ENCODE measurements around the gene NKX2-4.
"Not testable (repeated sequence)": the region's sequence is repeated elsewhere in the genome, so short reads cannot be mapped to it uniquely, and the experiment has no call there.

Gene NKX2-4

DNA sequence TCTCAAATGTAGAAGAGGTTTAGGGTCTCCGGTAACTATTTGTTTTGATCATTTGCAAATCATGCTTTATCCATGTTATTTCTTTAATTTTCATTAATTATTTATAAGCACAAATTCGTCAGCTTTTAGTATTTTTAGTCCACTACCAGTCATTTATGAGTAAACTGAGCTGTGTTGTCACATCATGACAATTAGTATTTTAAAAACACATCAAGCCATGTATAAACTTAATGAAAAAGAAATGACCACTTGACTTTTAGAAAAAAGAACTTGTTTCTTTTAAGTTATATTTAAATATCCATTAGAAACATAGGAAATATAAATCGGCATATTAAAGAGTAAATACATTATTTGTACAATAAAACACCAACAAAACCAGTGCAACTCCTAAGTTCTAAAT is 2.8 kb downstream of the NKX2-4 start:
- DNase-seq (ENCODE audit: low read depth in 2 of 2, low spot score in 1 of 2), result no peak

GRCh38 chr20:21393816-21394519 is 3.4 kb downstream of the NKX2-4 start:
- DNase-seq (ENCODE audit: low read depth in 2 of 2, low spot score in 1 of 2), result no peak

- DNase-seq (ENCODE audit: low read depth in 2 of 2, low spot score in 1 of 2), result no peak
Observed at GRCh38 chr20:21393166-21393565, 4.2 kb downstream of the NKX2-4 start.

GRCh38 chr20:21391972-21392352 is 5.4 kb downstream of the NKX2-4 start:
- no peak for DNase-seq (ENCODE audit: low read depth in 2 of 2, low spot score in 1 of 2)

DNA sequence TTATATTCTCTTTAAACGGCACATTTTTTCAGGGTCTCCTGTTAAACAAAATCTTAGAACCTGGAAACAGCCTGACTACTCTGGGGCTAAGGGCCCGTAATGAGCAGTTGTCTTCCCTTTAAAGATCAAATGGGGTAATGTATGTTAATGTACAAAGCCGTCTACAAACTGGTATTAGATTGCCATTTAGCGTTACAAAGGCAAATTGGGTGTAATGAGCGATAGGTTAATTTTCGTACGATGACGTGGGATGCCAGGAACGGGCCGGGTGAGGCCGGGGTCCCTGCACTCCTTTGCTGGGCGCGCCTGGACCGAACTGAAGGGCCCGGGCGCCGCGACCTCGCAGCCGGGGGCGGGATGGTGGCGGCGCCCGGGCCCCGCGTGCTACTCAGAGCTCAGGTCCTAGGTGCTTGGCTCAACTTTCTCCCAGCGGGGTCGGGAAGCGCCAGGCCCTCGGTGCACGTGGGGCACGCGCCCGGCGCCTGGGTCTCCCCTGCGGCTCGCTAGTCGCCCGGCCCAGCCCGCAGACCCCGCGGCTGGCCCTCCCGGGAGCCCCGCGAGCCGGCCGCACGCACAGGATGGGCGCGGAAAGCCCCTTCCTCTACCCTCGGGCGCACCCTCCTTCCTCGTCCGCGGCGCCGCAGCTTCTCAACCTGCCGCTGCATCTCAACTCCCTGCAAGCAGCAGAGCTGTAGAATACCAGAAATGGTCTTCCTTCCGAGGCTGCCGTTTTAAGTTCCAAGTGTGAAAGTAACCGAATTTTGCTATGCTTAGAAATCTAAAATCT is 5.9 kb downstream of the NKX2-4 start:
- DNase-seq (ENCODE audit: low read depth in 2 of 2, low spot score in 1 of 2), result no peak

DNA sequence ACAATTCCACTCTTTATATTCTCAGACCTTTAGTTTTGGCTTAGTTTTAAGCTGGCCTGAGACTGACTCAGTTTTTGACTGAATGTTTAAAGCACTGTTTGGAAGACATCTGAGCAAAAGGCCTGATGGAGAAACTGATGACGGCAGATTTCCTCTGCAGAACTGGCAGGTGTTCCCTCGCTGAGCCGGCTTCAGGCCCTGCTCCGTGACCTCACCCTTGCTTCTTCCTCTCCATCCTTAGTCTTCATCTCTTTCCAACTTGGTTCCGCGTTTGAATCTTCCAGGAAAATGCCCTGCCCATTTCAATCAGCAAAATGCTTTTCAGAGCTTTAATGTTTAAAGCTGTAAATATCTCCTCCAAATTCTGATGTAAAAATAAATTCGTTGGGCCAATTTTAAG is 6.6 kb downstream of the NKX2-4 start:
- DNase-seq (ENCODE audit: low read depth in 2 of 2, low spot score in 1 of 2), result no peak

DNA sequence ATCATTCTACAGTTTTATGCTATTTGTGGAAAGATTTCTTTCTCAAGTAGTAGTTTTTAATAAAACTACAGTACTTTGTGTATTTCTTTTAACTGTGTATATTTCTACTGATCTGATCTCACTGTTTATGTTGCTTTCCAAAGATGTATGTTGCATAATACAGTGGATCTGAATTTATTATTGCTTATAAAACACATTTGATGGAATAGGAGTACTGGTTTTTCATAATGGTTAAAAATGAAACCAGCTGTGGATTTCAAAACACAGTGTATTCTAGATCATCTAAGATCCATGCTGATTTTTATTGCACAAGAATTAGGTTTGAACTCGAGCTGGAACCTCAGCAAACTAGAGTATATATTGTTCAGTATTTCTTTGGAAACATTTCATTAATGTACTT is 8.0 kb downstream of the NKX2-4 start:
- no peak for DNase-seq (ENCODE audit: low read depth in 2 of 2, low spot score in 1 of 2)

GRCh38 chr20:21388566-21388965 is 8.8 kb downstream of the NKX2-4 start:
- no peak for DNase-seq (ENCODE audit: low read depth in 2 of 2, low spot score in 1 of 2)

DNA sequence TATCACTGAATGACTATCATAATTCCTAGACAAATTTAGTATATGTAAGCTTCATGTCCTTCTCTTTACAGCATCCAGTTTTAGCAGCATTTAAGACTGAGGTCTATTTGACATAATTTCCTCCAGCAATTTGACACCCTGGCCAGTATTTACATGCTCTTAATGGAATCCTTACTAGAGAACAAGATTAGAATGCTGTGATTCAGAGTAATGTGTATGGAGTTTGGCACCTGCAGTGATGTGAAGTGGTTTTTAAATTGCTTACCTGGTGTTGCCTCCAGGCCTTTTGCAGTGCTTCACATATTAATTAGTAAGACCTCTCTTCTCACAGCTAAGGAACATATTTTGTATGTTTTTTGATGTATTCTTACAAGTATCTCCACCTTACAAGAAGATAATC is 9.8 kb downstream of the NKX2-4 start:
- no peak for DNase-seq (ENCODE audit: low read depth in 2 of 2, low spot score in 1 of 2)

DNA sequence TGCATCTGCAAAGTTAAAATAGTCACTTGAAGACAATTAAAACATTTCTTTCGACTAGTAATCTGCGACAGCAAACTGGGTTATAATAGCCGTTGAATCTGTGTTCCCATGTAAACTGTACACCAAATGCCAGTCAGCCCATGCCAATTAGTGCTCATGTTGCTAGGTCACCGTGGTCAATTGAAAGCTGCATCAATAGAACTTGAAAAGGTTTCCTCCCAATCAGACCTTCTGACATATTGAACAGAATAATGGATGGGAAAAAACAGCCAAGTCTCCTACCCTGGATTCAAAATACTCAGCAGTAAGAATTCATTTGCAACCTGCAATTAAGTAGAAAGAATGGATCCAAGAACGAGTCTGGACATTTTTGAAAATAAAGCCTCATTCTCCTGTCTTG is 11.2 kb downstream of the NKX2-4 start:
- no peak for DNase-seq (ENCODE audit: low read depth in 2 of 2, low spot score in 1 of 2)

- no peak for DNase-seq (ENCODE audit: low read depth in 2 of 2, low spot score in 1 of 2)
Observed at GRCh38 chr20:21384308-21384892, 12.9 kb downstream of the NKX2-4 start.

GRCh38 chr20:21381619-21382018 is 15.7 kb downstream of the NKX2-4 start:
- no peak for DNase-seq (ENCODE audit: low read depth in 2 of 2, low spot score in 1 of 2)

- no peak for DNase-seq (ENCODE audit: low read depth in 2 of 2, low spot score in 1 of 2)
Observed at GRCh38 chr20:21380711-21381110, 16.6 kb downstream of the NKX2-4 start.

DNA sequence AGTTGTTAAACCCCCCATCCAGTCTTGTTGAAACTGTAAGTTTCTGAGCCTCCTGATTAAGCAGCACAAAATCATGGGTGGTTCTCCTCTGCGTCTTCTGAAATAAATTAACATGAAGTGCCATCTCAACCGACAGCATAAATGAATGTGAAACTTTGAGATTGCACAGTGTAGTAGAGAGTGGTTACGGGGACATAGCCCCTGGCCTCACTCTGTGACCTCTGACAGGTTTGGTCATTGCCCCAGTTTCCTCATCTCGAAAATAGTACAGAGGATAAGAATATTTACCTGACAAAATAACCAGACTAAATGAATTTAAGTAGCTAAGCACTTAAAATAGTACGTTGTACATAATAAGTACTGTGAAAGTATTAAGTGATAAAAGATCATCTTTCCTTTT is 19.1 kb downstream of the NKX2-4 start:
- no peak for DNase-seq (ENCODE audit: low read depth in 2 of 2, low spot score in 1 of 2)

DNA sequence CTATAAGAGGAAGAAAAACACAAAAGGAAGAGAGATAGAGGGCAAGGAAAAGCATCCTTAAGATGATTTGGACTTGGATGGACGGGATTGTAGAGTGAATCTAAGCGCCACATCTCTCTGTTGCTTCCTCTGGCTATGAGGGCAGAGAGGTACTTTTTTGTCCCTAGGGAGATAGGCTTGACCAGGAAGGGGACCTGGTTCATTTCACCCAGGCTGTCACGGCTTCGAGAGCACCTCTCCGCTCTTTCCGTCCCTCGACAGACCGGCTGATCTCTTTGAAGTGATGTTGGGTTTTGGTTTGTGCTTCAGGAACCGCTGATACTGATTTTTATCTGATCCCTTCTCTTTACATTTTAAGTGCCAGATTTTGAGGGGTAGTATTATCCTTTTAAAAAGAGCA is 19.6 kb downstream of the NKX2-4 start:
- no peak for DNase-seq (ENCODE audit: low read depth in 2 of 2, low spot score in 1 of 2)

- DNase-seq (ENCODE audit: low read depth in 2 of 2, low spot score in 1 of 2), result no peak
Observed at GRCh38 chr20:21376626-21377025, 20.7 kb downstream of the NKX2-4 start.

GRCh38 chr20:21373436-21373835 is 23.9 kb downstream of the NKX2-4 start:
- DNase-seq (ENCODE audit: low read depth in 2 of 2, low spot score in 1 of 2), result no peak

DNA sequence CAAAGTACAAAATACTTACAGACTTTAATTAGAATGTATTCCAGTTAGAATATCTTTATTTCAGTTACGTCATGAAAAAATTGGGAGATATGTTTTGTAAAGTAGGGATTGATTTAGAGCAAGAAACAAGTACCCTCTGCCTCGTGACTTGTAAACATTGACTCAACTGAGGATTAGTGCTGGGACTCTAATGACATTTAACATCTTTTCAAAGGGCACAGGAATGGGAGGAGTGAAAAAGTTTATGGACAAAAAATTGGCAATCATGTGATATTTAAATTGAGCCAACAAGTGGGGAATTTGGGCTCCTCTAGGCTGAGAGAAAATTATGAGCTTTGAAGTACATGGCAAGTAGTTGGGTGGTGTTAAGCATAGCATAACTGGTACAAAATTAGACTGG is 25.3 kb downstream of the NKX2-4 start:
- no peak for DNase-seq (ENCODE audit: low read depth in 2 of 2, low spot score in 1 of 2)

GRCh38 chr20:21371193-21371592 is 26.1 kb downstream of the NKX2-4 start:
- DNase-seq (ENCODE audit: low read depth in 2 of 2, low spot score in 1 of 2), result no peak

DNA sequence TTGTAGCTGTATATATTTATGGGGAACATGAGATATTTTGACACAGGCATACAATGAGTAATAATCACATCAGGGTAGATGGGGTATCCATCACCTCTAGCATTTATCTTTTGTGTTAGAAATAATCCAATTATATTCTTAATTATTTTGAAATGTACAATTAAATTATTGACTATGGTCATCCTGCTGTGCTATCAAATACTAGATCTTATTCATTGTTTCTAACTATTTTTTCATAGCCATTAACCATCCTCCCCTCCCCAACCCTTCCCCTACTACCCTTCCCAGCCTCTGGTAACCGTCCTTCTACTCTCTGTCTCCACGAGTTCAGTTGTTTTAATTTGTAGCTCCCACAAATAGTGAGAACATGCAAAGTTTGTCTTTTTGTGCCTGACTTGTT is 28.5 kb downstream of the NKX2-4 start:
- no peak for DNase-seq (ENCODE audit: low read depth in 2 of 2, low spot score in 1 of 2)

DNA sequence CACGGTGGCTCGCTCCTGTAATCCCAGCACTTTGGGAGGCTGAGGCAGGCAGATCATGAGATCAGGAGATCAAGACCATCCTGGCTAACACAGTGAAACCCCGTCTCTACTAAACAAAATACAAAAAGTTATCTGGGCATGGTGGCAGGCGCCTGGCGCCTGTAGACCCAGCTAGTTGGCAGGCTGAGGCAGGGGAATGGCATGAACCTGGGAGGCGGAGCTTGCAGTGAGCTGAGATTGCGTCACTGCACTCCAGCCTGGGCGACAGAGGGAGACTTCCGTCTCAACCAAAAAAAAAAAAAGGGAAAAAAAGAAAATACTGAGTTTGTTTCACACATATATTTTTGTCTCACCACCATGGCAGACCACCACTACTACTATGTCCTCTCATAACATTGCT is 31.1 kb downstream of the NKX2-4 start:
- not testable (repeated sequence) for DNase-seq (ENCODE audit: low read depth in 2 of 2, low spot score in 1 of 2)

DNA sequence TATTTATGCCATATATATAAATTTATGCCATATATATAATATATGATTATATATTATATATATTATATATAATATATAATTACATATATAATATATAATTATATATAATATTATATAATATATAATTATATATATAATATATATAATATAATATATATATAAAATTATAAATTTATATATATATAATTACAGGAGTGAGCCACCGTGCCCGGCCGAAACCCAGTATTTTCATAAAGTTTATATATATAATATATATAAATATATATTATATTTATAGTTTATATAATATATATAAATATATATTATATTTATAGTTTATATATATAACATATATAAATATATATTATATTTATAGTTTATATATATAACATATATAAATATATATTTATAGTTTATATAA is 31.6 kb downstream of the NKX2-4 start:
- DNase-seq (ENCODE audit: low read depth in 2 of 2, low spot score in 1 of 2), result no peak
